ENCODE results near the gene KCNA3.
A peak's percentile ranks its signal among the peaks of the same experiment; 100 is the strongest.
"Not testable (repeated sequence)": the region's sequence is repeated elsewhere in the genome, so short reads cannot be mapped to it uniquely, and the experiment has no call there.

Gene KCNA3

GRCh38 chr1:110676970-110677369 is 2.2 kb upstream of the KCNA3 start:
- no peak for DNase-seq

- DNase-seq, result no peak
Measured at GRCh38 chr1:110675060-110675791, 486 bp upstream of the KCNA3 start.

DNA sequence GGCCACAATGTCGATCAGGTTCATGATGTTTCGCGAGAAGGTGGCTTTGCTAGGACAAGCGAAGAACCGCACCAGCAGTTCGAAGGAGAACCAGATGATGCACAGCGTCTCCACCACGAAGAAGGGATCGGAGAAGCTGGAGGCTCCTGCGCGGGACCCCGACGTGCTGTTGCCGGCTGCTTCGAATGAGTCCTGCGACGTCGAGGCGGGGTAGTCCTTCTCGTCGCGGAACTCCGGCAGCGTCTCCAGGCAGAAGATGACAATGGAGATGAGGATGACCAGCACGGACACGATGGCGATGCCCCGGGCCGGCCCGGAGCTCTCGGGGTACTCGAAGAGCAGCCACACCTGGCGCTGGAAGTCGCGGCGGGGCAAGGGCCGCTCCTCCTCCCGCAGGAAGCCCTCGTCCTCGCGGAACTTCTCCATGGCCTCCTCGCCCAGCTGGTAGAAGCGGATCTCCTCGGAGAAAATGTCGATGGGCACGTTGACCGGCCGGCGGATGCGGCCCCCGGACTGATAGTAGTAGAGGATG is 869 bp downstream of the KCNA3 start:
- no peak for DNase-seq

- no peak for DNase-seq
Measured at GRCh38 chr1:110673197-110673701, 1.5 kb downstream of the KCNA3 start.

GRCh38 chr1:110672753-110673108 is 2.0 kb downstream of the KCNA3 start:
- DNase-seq, result no peak

- DNase-seq, result peak; percentile 71
Measured at GRCh38 chr1:110672001-110672752, 2.6 kb downstream of the KCNA3 start.

GRCh38 chr1:110671361-110671760 is 3.4 kb downstream of the KCNA3 start:
- DNase-seq, result no peak

DNA sequence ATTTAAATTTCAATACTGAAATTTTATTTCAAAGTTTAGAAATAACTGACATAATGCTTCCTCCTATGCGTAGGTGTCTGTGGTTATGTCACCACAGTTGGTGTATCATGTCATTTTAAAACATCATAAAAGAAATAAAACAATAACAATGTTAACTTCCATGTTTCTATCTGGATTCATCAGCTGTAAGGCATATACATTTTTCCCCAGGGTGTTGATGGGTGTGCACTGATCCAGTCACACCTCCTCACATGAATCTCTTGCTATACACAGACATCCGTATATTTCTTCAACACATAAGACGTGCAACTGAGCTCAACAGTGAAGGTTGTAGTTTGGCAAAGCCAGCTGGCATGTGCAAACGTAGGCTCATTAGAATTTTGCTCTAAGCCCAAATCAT is 6.2 kb downstream of the KCNA3 start:
- no peak for DNase-seq

DNA sequence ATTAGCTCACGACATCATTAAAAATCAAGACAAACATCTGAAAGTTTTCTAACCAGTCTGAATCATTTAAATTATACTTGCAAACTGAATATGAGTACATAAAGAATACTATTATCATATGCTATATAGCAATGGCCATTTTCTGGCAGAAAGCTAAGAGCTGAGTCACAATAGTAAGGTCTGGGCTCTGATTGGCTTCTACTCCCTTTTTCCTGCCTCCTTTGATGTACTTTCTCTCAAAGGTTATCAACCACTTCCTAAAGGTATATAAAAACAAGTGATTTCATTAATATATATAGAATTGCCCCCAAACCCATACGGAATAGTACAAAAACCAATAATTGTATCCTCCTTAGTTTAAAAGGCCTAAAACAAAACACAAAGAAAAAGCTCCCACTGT is 7.0 kb downstream of the KCNA3 start:
- no peak for DNase-seq

DNA sequence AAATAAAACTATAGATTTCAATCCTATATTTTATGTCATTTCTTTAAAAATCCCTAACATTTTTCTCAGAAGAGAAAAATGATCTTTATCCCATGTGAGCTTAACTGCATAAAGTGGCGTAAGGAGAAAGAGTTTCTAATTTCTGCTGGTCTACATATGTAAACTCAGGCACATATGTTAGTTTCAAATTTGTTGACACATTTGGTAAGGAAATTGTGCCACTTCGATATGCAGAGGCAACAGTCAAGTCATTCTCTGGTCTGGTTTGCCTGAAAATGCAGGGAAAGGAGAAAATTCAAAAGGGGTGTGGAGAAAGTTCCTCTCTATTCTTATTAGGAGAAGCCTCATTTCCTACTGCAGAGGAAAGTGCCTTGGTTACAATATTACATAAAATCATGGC is 11.5 kb downstream of the KCNA3 start:
- DNase-seq, result no peak

GRCh38 chr1:110659559-110659958 is 15.2 kb downstream of the KCNA3 start:
- not testable (repeated sequence) for DNase-seq

GRCh38 chr1:110657351-110657750 is 17.4 kb downstream of the KCNA3 start:
- DNase-seq, result no peak

- no peak for DNase-seq
Measured at GRCh38 chr1:110650609-110651008, 24.1 kb downstream of the KCNA3 start.

GRCh38 chr1:110648417-110648816 is 26.3 kb downstream of the KCNA3 start:
- DNase-seq, result no peak

- no peak for DNase-seq
Measured at GRCh38 chr1:110647254-110647891, 27.4 kb downstream of the KCNA3 start.

DNA sequence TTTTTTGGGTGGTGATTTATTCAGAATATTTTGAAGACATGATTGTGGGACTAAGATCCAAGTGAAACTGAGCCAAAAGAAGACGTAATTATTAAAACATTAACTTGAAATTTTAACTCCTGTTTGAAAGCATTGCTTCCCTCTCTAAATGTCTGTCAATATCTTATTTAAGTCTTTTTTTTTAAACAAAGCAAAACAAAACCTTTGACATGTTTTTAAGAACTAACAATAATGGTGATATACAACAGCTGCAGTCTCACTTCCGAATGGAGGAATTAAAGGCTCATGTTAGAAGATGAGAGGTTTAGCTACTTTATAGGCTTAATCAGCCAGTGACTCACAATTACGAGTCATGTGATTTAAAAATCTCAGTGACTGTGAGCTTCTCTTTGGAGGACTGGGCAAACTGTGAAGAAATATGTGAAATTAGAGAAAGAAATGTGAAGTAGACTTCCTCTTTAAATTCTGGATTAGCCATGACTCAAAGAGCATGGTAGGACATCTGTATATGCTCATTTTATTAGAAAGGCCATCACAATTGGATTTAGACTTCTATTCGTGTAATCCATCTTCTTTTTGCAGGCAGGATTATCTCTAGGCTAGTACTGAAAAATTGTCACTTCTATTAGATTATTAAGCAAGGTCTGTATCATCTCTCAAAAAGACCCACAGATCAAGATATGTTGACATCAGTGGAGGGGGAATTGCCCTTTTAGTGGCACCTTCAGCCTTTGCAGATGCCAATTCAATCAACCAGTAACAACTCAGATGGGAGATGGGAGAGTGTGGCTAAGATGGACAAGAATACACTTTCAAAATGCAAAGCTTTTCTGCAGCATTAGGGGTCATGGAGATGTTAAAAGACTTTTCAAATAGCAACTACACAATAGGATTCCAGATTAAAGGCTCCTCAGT is 28.7 kb downstream of the KCNA3 start:
- DNase-seq, result peak; percentile 1

GRCh38 chr1:110645211-110645610 is 29.5 kb downstream of the KCNA3 start:
- no peak for DNase-seq

GRCh38 chr1:110643879-110644472 is 30.8 kb downstream of the KCNA3 start:
- no peak for DNase-seq

- no peak for DNase-seq
Measured at GRCh38 chr1:110639724-110640386, 34.9 kb downstream of the KCNA3 start.

- no peak for DNase-seq
Measured at GRCh38 chr1:110638556-110638955, 36.2 kb downstream of the KCNA3 start.

- DNase-seq, result peak; percentile 69
Measured at GRCh38 chr1:110638058-110638457, 36.7 kb downstream of the KCNA3 start.

GRCh38 chr1:110637475-110637874 is 37.3 kb downstream of the KCNA3 start:
- DNase-seq, result no peak
